IPS-NIHi7 (cell line): ENCODE measurements around the gene NFATC1.

Experiments used
- DNase-seq: peaks from one replicate; pipeline ENCODE4 v3.0.0; 2012; ENCODE audit warnings: mixed read lengths; ENCODE audit errors: extremely low spot score

NFATC1 gene

GRCh38 chr18:79389689-79390088 is 6.0 kb upstream of the NFATC1 start:
- no peak for DNase-seq

GRCh38 chr18:79392226-79392625 is 3.5 kb upstream of the NFATC1 start:
- DNase-seq = no peak

GRCh38 chr18:79393181-79393634 is 2.5 kb upstream of the NFATC1 start:
- no peak for DNase-seq

- peak; percentile 81 for DNase-seq
These were observed 1.8 kb upstream of the NFATC1 start for GRCh38 chr18:79393635-79394533.

- DNase-seq = no peak
These were observed 1.0 kb upstream of the NFATC1 start for GRCh38 chr18:79394534-79395307.

GRCh38 chr18:79395308-79395640 is 456 bp upstream of the NFATC1 start:
- DNase-seq = no peak

GRCh38 chr18:79396431-79397246 is 909 bp downstream of the NFATC1 start:
- DNase-seq = no peak

- DNase-seq = no peak
These were observed 1.6 kb downstream of the NFATC1 start for GRCh38 chr18:79397247-79397829.

- no peak for DNase-seq
These were observed 2.4 kb downstream of the NFATC1 start for GRCh38 chr18:79397830-79398761.

- DNase-seq = no peak
These were observed 3.7 kb downstream of the NFATC1 start for GRCh38 chr18:79399275-79400081.

GRCh38 chr18:79400091-79400590 is 4.4 kb downstream of the NFATC1 start:
- DNase-seq = peak; percentile 64

- peak; percentile 73 for DNase-seq
These were observed 5.1 kb downstream of the NFATC1 start for GRCh38 chr18:79400591-79401381.

- no peak for DNase-seq
These were observed 5.9 kb downstream of the NFATC1 start for GRCh38 chr18:79401494-79402208.

GRCh38 chr18:79402209-79402576 is 6.5 kb downstream of the NFATC1 start:
- DNase-seq = no peak

- no peak for DNase-seq
These were observed 7.4 kb downstream of the NFATC1 start for GRCh38 chr18:79402977-79403722.

- DNase-seq = no peak
These were observed 8.2 kb downstream of the NFATC1 start for GRCh38 chr18:79403723-79404566.
